ENCODE measurements around the gene TSHZ2.

DNA sequence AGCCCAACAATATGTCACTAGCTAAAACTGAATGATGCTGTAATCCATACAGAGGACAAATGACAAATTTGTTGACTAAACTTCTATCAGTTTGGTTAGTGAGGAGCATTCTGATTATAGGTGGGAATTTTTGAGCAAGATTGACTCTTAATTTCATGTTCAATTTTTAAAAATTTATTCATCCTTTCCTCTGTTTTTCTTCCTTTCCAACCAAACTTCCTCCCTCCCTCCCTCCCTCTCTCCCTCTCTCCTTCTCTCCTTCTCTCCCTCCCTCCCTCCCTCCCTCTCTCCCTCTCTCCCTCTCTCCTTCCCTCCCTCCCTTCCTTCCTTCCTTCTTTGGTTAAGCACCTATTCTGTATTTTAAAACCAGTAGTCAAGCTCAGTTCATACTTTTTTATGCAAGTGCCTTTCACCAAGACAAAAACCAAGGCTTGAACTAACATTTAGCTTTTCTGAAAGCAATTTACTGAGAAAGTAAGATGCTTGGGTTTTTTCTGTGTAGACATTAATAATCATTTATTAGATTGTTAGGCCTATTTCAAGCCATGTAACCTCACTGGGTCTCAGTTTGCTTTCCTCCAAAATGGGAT lies 112.3 kb downstream of the TSHZ2 start:
- TF ChIP-seq ELF4 (IDR thresholded peaks at IDR 0.05) = no peak
- TF ChIP-seq TARDBP (IDR thresholded peaks at IDR 0.05) = no peak
- no peak for TF ChIP-seq FOXM1 (IDR thresholded peaks at IDR 0.05; ENCODE audit: borderline replicate concordance)
- no peak for TF ChIP-seq SP1 (IDR thresholded peaks at IDR 0.05)
- TF ChIP-seq ARNT (IDR thresholded peaks at IDR 0.05) = no peak
- TF ChIP-seq L3MBTL2 (conservative IDR thresholded peaks at IDR 0.05) = no peak
- no peak for TF ChIP-seq NFRKB (IDR thresholded peaks at IDR 0.05)
- TF ChIP-seq PKNOX1 (IDR thresholded peaks at IDR 0.05) = no peak
- TF ChIP-seq FOXA1 (IDR thresholded peaks at IDR 0.05) = no peak
- no peak for TF ChIP-seq FOXK2 (IDR thresholded peaks at IDR 0.05)

Data from HEK293T (cell line).